NCI-H2196 (cell line): ENCODE data around the gene TEAD1.

Experiments used
- DNase-seq: peaks from one replicate; lab custom pipeline; 2025; ENCODE audit not compliant: unreplicated experiment; lab: John Stamatoyannopoulos, UW

Gene TEAD1

DNA sequence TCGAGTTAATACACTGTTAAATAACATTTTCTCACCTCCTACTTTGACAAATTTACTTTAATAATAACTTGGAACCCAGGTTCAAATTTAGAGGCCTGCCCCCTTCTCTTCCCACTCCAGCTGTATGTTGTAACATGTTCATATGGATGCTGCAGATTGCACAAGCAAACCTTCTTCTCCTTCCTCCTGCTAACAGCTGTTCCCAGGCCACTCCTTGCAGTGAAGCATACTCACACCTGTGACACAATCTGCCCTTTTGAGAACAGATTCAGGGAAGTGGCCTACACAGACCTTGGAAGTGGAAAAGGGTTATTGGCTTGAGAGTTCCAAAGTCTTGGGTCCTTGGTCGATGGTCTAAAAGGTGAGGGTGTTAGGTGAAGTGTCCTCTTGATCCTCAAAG, 131.9 kb downstream of the TEAD1 start:
- no peak for DNase-seq

DNA sequence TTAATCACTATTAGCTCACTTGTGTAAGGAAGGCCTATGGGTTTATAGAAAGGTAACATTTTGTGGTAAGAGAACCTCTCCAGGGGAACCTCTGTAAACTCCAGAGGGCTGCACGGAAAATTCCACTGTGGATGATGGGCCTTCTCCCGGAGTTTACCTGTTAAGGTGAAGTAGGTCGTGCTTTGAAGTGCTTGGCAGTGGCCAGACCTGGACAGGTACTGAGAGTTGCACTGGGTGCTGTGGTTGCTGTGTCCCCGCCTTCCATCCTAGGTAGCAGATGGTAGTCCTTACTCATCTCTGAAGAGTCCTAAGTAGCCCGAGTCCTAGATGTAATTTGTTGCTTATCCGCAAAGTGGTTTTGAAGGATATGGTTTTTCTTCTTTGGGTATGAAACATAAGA, 133.4 kb downstream of the TEAD1 start:
- no peak for DNase-seq

GRCh38 chr11:12808519-12808918, 134.3 kb downstream of the TEAD1 start:
- no peak for DNase-seq

GRCh38 chr11:12809364-12809763, 135.1 kb downstream of the TEAD1 start:
- no peak for DNase-seq

DNA sequence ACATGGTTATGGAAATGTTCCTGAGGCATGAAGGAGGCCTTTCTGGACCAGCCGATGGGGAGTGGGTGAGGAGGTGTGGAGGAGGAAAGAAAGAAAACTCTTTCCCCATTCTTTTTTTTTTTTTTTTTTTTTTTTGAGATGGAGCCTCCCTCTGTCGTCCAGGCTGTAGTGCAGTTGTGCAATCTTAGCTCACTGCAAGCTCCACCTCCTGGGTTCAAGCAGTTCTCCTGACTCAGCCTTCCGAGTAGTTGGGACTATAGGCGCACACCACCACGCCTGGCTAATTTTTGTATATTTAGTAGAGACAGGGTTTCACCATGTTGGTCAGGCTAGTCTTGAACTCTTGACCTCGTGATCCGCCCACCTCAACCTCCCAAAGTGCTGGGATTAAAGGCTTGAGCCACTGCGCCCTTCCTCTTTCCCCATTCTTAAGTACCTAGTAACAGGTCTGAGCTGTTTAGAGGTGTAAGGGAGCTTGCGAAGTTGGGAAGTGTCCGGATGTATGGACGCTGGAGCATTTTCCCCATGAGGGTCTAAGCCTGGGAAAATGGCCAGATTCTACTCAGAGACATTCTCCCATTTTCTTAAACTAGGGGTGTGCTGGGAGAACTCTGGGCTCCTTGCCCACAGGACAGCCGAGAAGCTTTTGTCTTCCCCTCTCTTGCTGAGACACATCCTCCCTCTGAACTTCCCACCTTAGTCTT, 135.8 kb downstream of the TEAD1 start:
- no peak for DNase-seq

- DNase-seq = no peak
Observed at GRCh38 chr11:12810568-12810894, 136.3 kb downstream of the TEAD1 start.

DNA sequence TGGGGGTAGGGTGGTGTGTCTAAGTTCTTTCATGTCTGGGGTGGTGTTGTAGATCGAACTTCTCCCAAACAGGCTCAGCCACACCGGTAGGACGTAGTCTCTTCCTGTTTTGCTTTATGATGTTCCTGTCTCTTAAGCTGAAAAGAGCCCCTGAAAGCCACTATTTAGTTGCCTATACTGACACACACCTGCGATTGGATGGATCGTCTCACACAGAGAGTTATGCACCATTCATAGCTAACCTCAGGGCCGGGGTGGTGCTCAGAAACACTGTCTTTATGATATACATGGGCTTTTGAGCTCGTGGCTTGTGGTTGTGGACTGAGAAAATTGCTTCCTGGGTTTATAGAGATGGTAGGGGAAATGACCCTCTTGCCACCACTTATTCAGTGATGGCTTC, 137.6 kb downstream of the TEAD1 start:
- DNase-seq = no peak

DNA sequence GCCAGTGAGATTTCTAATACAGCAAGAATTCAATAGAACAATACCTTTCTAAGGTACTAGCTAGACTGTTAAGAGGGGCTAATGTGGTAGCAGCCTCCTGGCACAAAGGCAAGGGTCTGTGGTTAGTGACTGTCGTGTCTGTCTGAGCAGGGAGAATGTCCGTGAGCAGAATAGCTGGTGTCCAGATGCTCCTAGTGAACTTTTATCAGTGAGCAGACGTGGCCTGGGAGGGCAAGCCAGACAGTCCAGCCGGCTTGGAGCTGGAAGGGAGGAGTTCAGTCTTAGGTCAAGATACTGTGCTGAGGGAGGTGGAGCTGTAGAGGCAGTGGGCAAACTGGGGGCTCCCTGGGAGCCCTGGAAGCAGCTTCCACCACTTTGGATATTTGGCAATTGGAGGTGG, 138.6 kb downstream of the TEAD1 start:
- DNase-seq = no peak

GRCh38 chr11:12813371-12814225, 139.4 kb downstream of the TEAD1 start:
- no peak for DNase-seq

GRCh38 chr11:12815129-12815480, 140.9 kb downstream of the TEAD1 start:
- DNase-seq = no peak

DNA sequence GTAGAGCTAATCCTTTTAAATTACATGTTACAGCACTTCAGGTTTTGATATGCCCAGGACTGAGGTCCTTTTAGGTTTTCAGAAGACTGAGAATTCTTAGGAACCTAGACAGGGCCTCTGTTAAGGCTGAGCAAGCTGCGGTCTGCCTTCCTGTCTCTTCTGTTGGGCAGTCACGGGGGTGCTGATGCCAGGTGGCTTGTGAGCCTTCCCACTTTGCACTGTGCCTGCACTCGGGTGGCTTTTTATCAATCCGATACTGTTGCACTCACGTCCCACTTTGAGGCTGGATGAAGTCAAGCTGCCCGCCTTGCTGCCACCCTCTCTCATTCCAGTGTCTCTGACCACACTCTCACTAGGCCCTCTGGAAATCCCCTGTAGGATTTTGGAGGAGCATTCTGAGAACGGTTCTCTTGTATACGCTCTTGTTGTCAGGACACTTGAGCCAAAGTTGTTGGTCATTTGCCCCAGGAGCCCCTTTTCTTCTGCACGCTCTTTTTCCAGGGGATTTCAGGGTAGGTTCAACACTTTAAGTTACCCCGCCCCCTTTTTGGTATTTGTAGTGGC, 141.8 kb downstream of the TEAD1 start:
- DNase-seq = no peak

GRCh38 chr11:12817681-12818332, 143.6 kb downstream of the TEAD1 start:
- no peak for DNase-seq

DNA sequence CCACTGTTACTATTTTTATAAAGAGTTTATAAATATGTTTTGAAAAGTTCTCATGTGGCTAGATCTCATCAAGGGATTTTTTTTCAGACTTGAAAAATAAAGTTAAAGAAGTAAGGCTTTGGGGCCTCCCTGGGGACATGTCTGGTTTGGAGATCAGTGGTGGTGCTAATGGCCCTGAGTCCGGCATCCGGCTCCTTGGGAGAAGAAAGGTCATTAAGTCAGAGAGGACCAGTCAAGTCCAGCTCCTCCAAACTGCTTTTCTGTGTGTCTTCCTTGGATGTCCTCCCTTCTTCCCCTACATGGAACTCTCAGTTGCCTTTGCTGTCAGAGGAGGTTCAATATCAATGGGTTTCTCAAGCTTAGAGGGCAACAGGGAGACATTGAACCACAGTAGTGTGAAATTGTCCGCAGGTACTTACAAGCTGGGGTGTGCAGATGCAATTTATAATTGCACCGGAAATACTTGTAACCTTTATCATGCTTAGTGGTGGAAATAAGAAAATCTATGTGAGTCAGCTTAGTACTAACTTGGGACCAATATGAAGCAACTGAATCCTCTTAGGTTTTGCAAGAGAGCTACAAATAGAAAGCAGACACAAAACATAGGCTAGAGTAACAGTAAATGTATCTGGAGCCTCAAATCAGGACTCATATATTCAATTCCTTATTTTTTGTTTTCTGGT, 144.3 kb downstream of the TEAD1 start:
- DNase-seq = no peak

GRCh38 chr11:12822392-12823022, 148.3 kb downstream of the TEAD1 start:
- DNase-seq = no peak

GRCh38 chr11:12824281-12825041, 150.2 kb downstream of the TEAD1 start:
- no peak for DNase-seq

DNA sequence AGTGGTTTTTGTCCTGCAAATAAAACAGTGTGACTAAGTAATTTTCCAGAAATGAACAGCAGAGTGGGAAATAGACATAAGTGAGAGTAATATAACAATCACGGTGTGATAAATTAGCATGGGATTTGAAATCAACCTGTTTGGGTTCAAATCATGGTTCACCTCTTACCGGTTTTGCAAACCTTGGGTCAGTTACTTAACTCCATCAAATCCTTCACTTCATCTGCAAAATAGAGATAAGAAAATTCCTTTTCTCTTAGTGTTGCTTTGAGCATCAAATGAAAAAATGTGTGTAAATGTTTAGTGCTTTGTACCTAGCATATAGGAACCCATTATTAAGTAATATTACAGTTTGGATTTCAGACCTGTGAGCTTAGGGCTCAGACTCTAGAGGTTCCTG, 152.2 kb downstream of the TEAD1 start:
- no peak for DNase-seq

GRCh38 chr11:12827369-12827768, 153.1 kb downstream of the TEAD1 start:
- DNase-seq = no peak

- DNase-seq = peak; percentile 64
Observed at GRCh38 chr11:12827929-12828812, 153.9 kb downstream of the TEAD1 start.

DNA sequence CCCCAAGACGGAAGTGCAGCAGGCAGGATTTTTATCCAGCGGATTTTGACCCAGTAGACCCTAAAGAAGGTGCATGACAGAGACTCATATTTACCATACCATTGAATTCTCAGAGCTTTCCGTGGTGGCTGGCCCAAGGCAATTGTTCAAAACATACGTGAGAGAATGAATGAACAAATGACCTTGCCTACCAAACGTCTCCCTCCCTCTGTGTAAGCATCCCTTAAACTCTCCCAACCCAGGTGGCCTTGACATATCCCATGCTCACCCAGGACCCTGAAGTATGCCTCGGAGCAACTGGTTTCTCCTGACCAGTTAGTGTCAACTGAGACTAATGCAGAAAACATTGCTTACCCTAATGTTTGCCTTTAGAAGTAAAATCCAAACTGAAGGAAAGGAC, 154.9 kb downstream of the TEAD1 start:
- DNase-seq = no peak
